Immature natural killer cell (primary cell): Measurements from ENCODE around the gene PSMD8. TPM values are rescaled to one million over a fixed set of nuclear protein-coding genes. Genes with fewer than 3 reads are reported as not detected.
"Not testable (repeated sequence)": the region's sequence is repeated elsewhere in the genome, so short reads cannot be mapped to it uniquely, and the experiment has no call there.

ENCODE experiments used
- DNase-seq, 3 donors: peaks; one replicate each; pipeline ENCODE4 v3.0.0; 2022; ENCODE audit warnings: mixed read lengths in 1 of 3
- H3K27ac Mint-ChIP-seq, 6 donors: one replicate each; pipeline ENCODE4 v1.8.0; 2020; ENCODE audit warnings: mixed read lengths in 6 of 6, mild to moderate bottlenecking in 5 of 6, inconsistent platforms in 4 of 6, moderate library complexity in 3 of 6
- H3K27me3 Mint-ChIP-seq, 3 donors: one replicate each; pipeline ENCODE4 v1.8.0; 2020 to 2021; ENCODE audit warnings: low read depth in 3 of 3, mild to moderate bottlenecking in 3 of 3, mixed read lengths in 3 of 3, moderate library complexity in 3 of 3, inconsistent platforms in 1 of 3
- H3K36me3 Mint-ChIP-seq, 3 donors: one replicate each; pipeline ENCODE4 v1.8.0; 2020; ENCODE audit warnings: mixed read lengths in 3 of 3, inconsistent platforms in 2 of 3, mild to moderate bottlenecking in 2 of 3
- H3K4me1 Mint-ChIP-seq, 2 donors: one replicate each; pipeline ENCODE4 v1.8.0; 2020; ENCODE audit warnings: inconsistent platforms in 2 of 2, mild to moderate bottlenecking in 2 of 2, mixed read lengths in 2 of 2, moderate library complexity in 1 of 2
- H3K4me3 Mint-ChIP-seq, 5 donors: one replicate each; pipeline ENCODE4 v1.8.0; 2020; ENCODE audit warnings: mild to moderate bottlenecking in 5 of 5, mixed read lengths in 5 of 5, inconsistent platforms in 3 of 5, moderate library complexity in 3 of 5
- H3K9me3 Mint-ChIP-seq, 6 donors: one replicate each; pipeline ENCODE4 v1.8.0; 2020; ENCODE audit warnings: mild to moderate bottlenecking in 6 of 6, mixed read lengths in 6 of 6, inconsistent platforms in 4 of 6, moderate library complexity in 3 of 6
- polyA plus RNA-seq, 3 donors: library from polyadenylated mRNA; unstranded; fragments of 300-500 nt; fragmentation: Illumina TruSeq; gene quantifications; one replicate each; pipeline ENCODE4 v1.2.3, GENCODE V29; 2021

PSMD8 gene
- polyA plus RNA-seq, 3 donors from 2014 or later, result 210 to 298 (median 236) TPM

DNA sequence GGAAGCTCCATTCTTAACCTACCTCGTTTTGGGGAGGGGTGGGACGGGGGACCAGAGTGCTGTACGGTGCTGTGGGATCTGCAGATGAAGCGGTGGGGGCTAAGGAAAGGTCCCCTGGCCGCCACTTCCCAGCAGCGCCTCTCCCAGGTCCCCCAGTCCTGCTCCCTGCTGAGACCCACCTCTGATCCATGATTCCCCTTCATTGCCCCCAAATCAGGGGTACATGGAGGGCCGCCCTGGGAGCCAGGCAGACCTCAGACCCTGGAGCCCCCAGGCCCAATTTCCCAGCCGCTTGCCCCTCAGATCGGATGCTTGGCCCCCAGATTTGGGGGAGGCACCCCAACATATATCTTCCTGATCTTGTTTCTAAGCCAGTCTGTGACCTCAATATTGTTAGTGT, 24.7 kb downstream of the PSMD8 start:
- no peak overlapping the region for H3K4me3 Mint-ChIP-seq
- peaks cover 9 to 25% (median 22%) of the 10 kb centered on the region in 3 donors for H3K27me3 Mint-ChIP-seq
- H3K9me3 Mint-ChIP-seq, result no peaks in the 10 kb centered on the region
- DNase-seq, result no peak
- H3K4me1 Mint-ChIP-seq, result peaks cover 18 to 19% of the 10 kb centered on the region in 2 donors
- H3K36me3 Mint-ChIP-seq, result no peaks in the 10 kb centered on the region
- no peak overlapping the region for H3K27ac Mint-ChIP-seq

DNA sequence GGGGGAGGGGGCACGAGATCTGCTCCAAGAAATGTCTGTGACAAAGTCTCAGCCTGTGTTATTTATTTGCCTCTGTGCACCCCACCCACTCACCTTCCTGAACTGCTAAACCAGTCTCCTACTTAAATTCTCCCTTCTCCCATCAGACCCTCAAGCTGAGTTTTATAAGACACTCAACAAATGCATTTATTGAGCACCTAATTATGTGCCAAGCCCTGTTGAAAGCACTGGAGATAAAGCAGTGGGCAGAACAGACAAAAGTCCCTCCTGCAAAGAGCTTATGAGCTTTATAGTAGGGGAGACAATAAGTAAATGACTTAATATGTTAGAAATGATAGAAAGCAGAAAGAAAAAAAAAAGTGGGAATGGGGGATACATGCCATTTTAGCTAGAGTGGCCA, 25.2 kb downstream of the PSMD8 start:
- Mint-ChIP-seq H3K27ac (no peak overlapping the region), H3K9me3 (no peaks in the 10 kb centered on the region)

DNA sequence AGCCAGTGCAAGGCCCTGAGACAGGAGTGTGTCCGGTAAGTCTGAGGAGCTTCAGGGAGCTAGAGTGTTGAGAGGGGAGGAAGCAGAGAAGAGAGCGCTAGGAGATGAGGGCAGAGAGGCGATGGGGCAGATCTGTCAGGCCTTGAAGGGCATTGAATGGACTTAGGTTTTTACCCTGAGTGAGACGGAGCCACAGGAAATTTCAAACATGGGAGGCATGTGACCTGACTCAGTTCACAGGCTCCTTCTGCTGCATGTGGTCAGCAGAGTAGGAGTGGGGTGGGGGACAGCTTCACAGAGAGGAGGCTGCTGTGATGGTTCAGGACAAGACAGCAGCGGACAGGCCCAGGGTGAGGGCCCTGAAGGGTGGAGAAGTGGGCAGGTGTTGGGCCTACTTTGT, 26.0 kb downstream of the PSMD8 start:
- H3K27ac Mint-ChIP-seq, result no peak overlapping the region
- H3K4me3 Mint-ChIP-seq, result peak overlapping the region in 2 of 5 donors; percentile 24 to 34
- peaks cover 11 to 24% of the 10 kb centered on the region in 2 donors for H3K4me1 Mint-ChIP-seq

More for the DNA sequence above, 25.2 kb downstream of the PSMD8 start:
- DNase-seq, result no peak
- Mint-ChIP-seq H3K36me3 (no peaks in the 10 kb centered on the region), H3K27me3 (peaks cover 9 to 27% (median 19%) of the 10 kb centered on the region in 3 donors), H3K4me3 (no peak overlapping the region), H3K4me1 (peaks cover 17 to 22% of the 10 kb centered on the region in 2 donors)

DNA sequence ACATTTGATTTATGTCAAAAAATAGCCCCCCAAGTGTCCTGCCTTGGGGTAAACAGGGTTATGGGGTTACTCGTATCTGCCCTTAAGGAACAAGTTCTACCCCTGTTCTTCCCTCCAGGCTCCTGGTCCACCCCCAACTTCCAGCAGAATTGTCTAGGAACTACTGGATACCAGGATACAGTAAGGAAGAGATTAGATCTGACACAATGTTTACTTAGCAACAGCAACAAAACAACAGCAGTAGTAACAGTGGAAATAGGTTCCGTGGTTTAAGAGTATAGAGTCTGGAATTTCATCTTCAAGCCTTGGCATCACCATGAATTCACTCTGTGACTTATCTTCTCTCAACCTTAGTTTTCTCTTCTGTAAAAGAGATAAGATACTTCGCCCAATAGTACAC, 26.8 kb downstream of the PSMD8 start:
- Mint-ChIP-seq H3K4me1 (peaks cover 11 to 24% of the 10 kb centered on the region in 2 donors), H3K36me3 (peaks cover 0 to 4% (median 0%) of the 10 kb centered on the region in 3 donors), H3K27me3 (peaks cover 9 to 26% (median 19%) of the 10 kb centered on the region in 3 donors), H3K27ac (peak overlapping the region in 3 of 6 donors; percentile 61 to 88 (median 87)), H3K4me3 (no peak overlapping the region), H3K9me3 (no peaks in the 10 kb centered on the region)
- DNase-seq, result no peak

More for the DNA sequence above, 26.0 kb downstream of the PSMD8 start:
- Mint-ChIP-seq H3K27me3 (peaks cover 9 to 27% (median 19%) of the 10 kb centered on the region in 3 donors), H3K9me3 (no peaks in the 10 kb centered on the region), H3K36me3 (peaks cover 0 to 2% (median 0%) of the 10 kb centered on the region in 3 donors)
- DNase-seq, result no peak

DNA sequence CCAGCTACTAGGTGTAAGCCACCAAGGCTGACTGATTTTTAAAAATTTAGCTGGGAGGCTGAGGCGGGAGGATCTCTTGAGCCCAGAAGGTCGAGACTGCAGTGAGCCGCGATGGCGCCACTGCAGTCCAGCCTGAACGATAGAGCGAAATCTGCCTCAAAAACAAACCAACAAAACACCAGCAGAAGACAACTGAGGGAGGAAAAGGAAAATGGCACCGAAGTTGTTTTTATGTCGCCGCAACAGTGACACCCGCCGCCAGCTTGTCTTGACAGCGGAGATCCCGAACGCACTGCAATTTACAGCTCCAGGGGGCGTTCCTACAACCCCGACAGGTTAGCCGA, 28.2 kb downstream of the PSMD8 start:
- Mint-ChIP-seq H3K27me3 (peaks cover 9 to 16% (median 14%) of the 10 kb centered on the region in 3 donors), H3K36me3 (peaks cover 0 to 4% (median 4%) of the 10 kb centered on the region in 3 donors), H3K9me3 (no peaks in the 10 kb centered on the region), H3K4me3 (peak overlapping the region; percentile 90 to 94 (median 91)), H3K27ac (peak overlapping the region; percentile 86 to 97 (median 93)), H3K4me1 (peaks cover 6 to 22% of the 10 kb centered on the region in 2 donors)
- DNase-seq, result no peak

DNA sequence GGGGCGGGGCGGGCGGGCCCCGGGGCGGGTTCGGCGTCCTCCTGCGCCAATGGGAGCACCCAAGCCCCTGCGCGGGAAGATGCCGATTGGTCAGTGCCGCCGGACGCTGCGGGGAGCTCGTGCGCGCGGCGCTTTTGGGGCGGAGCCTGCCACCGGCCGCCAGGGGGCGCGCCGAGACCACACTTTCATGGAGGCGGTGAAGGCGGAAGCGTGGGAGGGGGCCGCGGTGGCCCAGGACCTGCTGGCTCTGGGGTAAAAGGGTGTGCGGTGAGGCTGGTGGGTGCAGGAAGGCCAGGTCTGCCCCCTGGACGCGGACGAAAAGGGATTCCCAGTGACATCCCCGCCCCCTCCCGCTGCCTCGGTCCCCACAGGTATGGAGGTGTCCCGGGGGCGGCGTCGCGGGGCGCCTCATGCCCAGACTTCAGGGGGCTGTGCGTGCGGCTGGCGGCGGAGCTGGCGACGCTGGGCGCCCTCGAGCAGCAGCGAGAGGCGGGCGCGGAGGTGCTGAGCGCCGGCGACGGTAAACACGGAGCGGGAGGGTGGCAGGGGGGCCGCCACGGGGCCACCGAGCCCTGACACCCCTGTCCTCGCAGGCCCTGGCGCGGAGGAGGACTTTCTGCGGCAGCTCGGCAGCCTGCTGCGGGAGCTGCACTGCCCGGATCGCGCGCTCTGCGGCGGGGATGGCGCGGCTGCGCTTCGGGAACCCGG, 28.8 kb downstream of the PSMD8 start, which contains the start of gene FAM98C:
Gene FAM98C (plus strand): TSS at position 127 of the 708 bp plus-strand sequence. CDS start 61 bp downstream, at position 188.
- peaks cover 6 to 22% of the 10 kb centered on the region in 2 donors for H3K4me1 Mint-ChIP-seq
- peaks cover 0 to 4% (median 4%) of the 10 kb centered on the region in 3 donors for H3K36me3 Mint-ChIP-seq
- peak within 1 kb of the TSS; percentile 90 to 94 (median 91) for H3K4me3 Mint-ChIP-seq
- peak; percentile 98 to 99 (median 98) for DNase-seq
- no peaks in the 10 kb centered on the region for H3K9me3 Mint-ChIP-seq
- H3K27ac Mint-ChIP-seq, result peak within 1 kb of the TSS; percentile 86 to 97 (median 93)
- H3K27me3 Mint-ChIP-seq, result peaks cover 9 to 16% (median 14%) of the 10 kb centered on the region in 3 donors

DNA sequence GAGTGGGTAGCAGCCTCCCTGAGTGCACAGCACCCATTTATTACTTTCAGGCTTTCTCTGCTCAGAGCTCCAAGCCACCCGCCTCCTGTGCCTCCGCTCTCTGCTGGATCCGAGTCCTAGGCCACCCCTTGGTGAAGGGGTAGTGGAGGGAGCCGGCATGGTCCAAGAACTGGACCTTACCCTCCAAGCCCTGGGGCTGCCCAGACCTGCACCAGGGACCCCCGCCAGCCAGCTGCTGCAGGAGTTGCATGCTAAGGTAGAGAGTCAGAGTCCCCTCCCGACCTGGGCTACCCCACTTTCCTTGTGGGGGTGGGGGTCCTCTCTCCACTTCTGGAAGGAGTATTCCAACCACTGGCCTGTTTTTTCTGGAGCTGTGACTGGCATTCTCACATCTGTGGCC, 30.5 kb downstream of the PSMD8 start:
- peaks cover 6 to 12% (median 12%) of the 10 kb centered on the region in 3 donors for H3K27me3 Mint-ChIP-seq
- H3K4me1 Mint-ChIP-seq, result peaks cover 6 to 22% of the 10 kb centered on the region in 2 donors
- H3K9me3 Mint-ChIP-seq, result no peaks in the 10 kb centered on the region
- H3K27ac Mint-ChIP-seq, result no peak overlapping the region
- peak overlapping the region in 3 of 5 donors; percentile 78 to 92 (median 90) for H3K4me3 Mint-ChIP-seq
- DNase-seq, result no peak
- H3K36me3 Mint-ChIP-seq, result peaks cover 0 to 4% (median 4%) of the 10 kb centered on the region in 3 donors

DNA sequence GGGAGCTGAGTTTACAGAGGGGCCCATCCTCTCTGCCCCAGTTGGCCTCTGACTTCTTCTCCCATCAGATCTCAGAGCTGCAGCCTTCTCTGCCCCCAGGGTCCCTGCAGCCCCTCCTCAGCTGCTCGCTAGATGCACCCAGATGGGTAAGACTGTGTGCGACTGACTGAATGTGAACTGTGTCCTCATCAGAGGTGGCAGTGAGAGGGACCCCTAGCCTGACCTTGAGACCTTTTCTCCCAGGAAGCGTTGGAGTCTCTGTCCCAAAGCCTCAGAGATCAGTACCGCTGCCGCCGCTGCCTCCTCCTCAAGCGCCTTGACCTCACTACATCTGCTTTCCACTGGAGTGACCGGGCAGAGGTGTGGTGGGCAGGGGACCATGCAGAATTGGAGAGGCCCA, 30.9 kb downstream of the PSMD8 start:
- H3K36me3 Mint-ChIP-seq, result peaks cover 0 to 4% (median 4%) of the 10 kb centered on the region in 3 donors
- H3K4me3 Mint-ChIP-seq, result peak overlapping the region in 4 of 5 donors; percentile 24 to 90 (median 38)
- H3K9me3 Mint-ChIP-seq, result no peaks in the 10 kb centered on the region
- H3K27ac Mint-ChIP-seq, result no peak overlapping the region
- no peak for DNase-seq
- H3K27me3 Mint-ChIP-seq, result peaks cover 6 to 12% (median 12%) of the 10 kb centered on the region in 3 donors
- peaks cover 6 to 22% of the 10 kb centered on the region in 2 donors for H3K4me1 Mint-ChIP-seq

DNA sequence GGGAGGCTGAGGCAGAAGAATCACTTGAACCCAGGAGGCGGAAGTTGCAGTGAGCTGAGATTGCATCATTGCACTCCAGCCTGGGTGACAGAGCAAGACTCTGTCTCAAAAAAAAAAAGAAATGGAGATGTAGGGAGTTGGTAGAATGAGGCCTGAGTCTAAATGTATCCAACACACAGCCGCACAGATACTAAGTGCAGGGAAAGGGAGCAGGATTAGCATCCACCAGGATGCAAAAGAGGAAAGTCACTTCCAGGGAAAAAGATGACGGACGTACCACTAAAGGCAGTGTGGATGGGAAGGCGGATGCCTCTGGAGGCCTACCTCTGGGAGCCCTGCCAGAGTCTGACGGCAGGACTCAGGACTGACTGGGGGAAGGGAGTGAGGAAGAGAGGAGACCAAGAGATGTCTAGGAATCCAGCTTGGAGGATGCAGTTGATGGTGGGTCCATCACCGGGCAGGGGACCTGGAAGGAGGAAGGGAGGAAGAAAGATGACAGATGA, 35.3 kb downstream of the PSMD8 start:
- Mint-ChIP-seq H3K36me3 (peaks cover 0 to 4% (median 4%) of the 10 kb centered on the region in 3 donors), H3K4me3 (no peak overlapping the region), H3K9me3 (no peaks in the 10 kb centered on the region), H3K27ac (no peak overlapping the region), H3K27me3 (no peaks in the 10 kb centered on the region), H3K4me1 (peaks cover 0 to 6% of the 10 kb centered on the region in 2 donors)
- DNase-seq, result no peak

DNA sequence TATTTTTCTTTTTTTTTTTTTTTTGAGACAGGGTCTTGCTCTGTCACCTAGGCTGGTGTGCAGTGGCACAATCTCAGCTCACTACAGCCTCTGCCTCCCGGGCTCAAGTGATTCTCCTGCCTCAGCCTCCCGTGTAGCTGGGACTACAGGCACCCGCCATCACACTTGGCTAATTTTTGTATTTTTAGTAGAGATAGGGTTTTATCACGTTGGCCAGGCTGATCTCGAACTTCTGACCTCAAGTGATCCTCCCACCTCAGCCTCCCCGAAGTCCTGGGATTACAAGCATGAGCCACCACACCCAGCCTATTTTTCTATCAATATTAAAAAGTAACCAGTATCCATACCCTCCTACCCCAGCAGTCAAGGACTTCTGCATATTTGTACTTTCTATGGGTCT, 36.0 kb downstream of the PSMD8 start:
- H3K36me3 Mint-ChIP-seq, H3K27me3 Mint-ChIP-seq, H3K27ac Mint-ChIP-seq, H3K4me1 Mint-ChIP-seq, H3K9me3 Mint-ChIP-seq, DNase-seq, H3K4me3 Mint-ChIP-seq: not testable (repeated sequence)

DNA sequence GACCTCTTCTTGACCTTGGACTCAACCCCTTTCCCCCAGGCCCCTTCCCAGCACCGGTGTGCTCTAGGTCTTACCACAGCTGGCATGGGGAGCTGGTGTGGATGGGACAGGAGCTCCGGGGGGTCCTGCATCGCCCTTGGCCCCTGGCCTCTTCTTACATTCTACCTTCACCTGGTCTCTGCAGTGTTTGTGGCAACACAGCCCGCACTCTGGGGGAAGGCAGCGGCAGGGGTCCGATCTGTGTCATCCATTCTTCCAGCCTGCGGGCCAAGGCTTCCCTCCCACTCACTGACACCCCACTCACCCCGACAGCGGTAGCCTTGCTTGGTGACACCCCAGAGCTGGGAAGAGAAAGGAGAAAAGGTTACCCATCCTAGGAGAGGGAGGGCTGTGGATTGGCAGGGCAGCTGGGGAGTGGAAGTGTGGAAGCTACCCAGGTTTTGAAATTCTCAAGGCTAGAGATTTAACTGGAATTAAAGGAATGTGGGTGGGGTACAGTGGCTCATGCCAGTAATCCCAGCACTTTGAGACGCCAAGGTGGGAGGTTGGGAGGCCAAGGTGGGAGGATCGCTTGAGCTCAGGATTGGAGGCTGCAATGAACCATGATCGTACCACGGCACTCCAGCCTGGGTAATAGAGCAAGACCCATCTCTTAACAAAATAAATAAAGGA, 36.8 kb downstream of the PSMD8 start:
- H3K36me3 Mint-ChIP-seq, result peaks cover 0 to 4% (median 0%) of the 10 kb centered on the region in 3 donors
- no peak overlapping the region for H3K4me3 Mint-ChIP-seq
- H3K9me3 Mint-ChIP-seq, result no peaks in the 10 kb centered on the region
- DNase-seq, result no peak
- H3K27me3 Mint-ChIP-seq, result no peaks in the 10 kb centered on the region
- H3K4me1 Mint-ChIP-seq, result no peaks in the 10 kb centered on the region
- peak overlapping the region in 1 of 6 donors; percentile 14 for H3K27ac Mint-ChIP-seq

DNA sequence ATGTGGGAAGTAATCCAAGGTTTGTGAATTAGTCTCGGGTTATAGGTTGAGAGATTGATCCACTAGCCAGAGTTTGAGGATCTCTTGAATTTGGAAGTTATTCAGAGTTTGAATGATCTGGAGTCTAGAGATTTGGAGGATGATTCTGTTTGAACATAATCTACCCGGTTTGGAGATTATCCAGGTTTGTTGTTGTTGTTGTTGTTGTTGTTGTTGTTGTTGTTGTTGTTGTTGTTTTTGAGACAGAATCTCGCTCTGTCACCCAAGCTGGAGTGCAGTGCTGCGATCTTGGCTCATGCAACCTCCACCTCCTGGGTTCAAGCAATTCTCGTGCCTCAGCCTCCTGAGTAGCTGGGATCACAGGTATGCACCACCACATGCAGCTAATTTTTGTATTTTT, 37.5 kb downstream of the PSMD8 start:
- not testable (repeated sequence) for H3K36me3 Mint-ChIP-seq, H3K9me3 Mint-ChIP-seq, H3K27ac Mint-ChIP-seq, H3K4me1 Mint-ChIP-seq, DNase-seq, H3K27me3 Mint-ChIP-seq, H3K4me3 Mint-ChIP-seq

DNA sequence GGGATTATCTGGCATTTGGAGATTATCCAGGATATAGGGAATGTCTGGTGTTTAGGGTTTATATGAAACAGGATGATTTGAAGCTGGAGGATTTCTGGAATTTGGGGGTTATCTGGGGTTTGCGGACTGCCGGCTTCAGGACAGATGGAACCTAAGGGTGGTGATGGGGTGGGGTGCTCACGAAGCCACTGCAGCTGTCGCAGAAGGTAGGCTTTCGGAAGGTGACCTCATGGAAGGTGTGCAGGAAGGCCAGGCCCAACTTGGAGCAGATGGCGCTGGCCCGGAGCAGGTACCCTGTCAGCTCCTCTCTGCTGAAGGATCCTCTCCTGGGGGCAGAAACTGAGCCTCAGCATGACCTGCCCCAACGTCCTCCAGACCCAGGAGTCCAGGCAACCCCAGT, 38.1 kb downstream of the PSMD8 start:
- peaks cover 0 to under 1% (median 0%) of the 10 kb centered on the region in 3 donors for H3K27me3 Mint-ChIP-seq
- H3K27ac Mint-ChIP-seq, result no peak overlapping the region
- H3K9me3 Mint-ChIP-seq, result no peaks in the 10 kb centered on the region
- H3K4me3 Mint-ChIP-seq, result no peak overlapping the region
- H3K36me3 Mint-ChIP-seq, result no peaks in the 10 kb centered on the region
- H3K4me1 Mint-ChIP-seq, result peaks cover 7 to 8% of the 10 kb centered on the region in 2 donors
- no peak for DNase-seq

DNA sequence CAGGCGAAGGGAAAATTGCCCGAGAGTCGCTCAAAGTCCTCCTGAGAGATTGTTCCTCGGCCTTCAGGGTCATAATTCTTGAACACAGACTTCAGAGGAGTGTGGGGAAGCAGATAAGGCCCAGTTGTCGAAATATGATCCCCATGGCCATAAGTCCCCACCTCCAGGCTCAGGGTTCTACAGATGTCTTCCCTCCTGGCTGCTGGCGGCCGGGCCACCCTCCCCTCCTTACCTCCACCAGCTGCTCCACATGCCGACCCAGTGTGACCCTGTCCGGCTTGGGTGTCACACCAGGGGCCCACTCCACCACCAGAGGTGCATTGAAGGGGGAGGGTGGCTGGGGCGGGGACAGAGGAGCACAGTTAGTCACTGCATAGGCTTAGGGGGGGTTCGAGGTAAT, 38.6 kb downstream of the PSMD8 start:
- no peak overlapping the region for H3K4me3 Mint-ChIP-seq
- no peak for DNase-seq
- H3K36me3 Mint-ChIP-seq, result no peaks in the 10 kb centered on the region
- H3K27me3 Mint-ChIP-seq, result peaks cover 0 to 5% (median 0%) of the 10 kb centered on the region in 3 donors
- H3K27ac Mint-ChIP-seq, result no peak overlapping the region
- H3K9me3 Mint-ChIP-seq, result no peaks in the 10 kb centered on the region
- H3K4me1 Mint-ChIP-seq, result peaks cover 12 to 13% of the 10 kb centered on the region in 2 donors
